Measurements from ENCODE around the gene DNAH10. TPM values are rescaled to one million over a fixed set of nuclear protein-coding genes. Genes with fewer than 3 reads are reported as not detected.

DNAH10 gene
- total and polyA plus RNA-seq, 10 of the 15 experiments (the other 5 are each of a cell fraction or from before 2014, with no cell fraction given) = 0.01 to 0.32 (median 0.06) TPM

DNA sequence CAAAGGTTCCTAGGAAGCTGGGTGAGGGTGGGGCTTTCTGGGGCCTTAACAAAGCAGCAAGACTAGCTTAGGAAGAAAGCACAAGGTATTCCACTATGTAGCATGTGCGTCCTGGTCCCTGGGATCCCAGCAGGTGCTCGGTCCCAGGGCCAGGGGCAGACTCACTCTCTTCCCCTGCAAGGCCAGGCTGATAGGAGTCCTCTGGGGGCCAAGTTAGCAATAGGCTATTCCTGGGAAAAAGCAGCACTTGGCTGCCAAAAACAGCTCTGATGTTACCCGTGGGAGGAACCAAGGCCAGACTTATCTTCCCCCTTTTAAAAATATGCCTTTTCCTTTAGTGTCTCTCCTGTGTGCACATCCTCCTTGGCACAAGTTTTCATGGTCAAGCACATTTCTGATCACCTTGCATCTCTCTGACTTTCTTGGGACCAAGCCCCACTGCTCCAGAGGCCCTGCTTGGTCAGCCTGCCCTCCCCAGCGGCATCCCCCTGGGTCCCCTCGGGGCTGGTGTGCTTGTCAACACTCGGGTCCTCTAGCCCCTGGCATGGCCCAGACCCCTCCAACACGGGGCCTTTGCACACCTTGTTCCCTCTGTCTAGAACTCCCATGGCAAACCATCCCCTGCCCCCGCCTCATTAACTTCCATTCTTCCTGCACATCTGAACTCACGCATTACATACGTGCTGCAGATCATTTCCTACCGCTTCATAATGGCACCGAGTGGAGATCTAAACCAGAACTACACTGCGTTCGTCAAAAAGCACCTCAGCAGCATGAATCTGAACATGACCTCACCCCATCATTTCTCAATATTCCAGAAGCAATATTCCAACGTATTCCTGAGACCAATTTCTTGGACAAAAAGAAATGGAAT lies 188.6 kb downstream of the DNAH10 start:
- POLR2A ChIA-PET = no interaction called here
- no peaks in the 10 kb centered on the region for H4K20me1 ChIP-seq (ENCODE audit: control insufficient read depth, insufficient read depth)
- SMC1A ChIA-PET (ENCODE audit: uncharacterized antibody, unreplicated experiment) = no interaction called here
- TF ChIP-seq NFIC (IDR thresholded peaks at IDR 0.05; ENCODE audit: low read depth, low read length) (no peak), MEF2B (IDR thresholded peaks at IDR 0.05; ENCODE audit: partially characterized antibody, poor library complexity, severe bottlenecking) (no peak), ZBTB33 (IDR thresholded peaks at IDR 0.05) (no peak), SUZ12 (IDR thresholded peaks at IDR 0.05; ENCODE audit: unreplicated experiment) (no peak), PRDM15 (CRISPR knock-in tag; IDR thresholded peaks at IDR 0.05) (no peak), FOS (IDR thresholded peaks at IDR 0.05; ENCODE audit: borderline replicate concordance, extremely low read depth, insufficient read length) (no peak), FOXM1 (IDR thresholded peaks at IDR 0.05; ENCODE audit: low read depth, low read length) (no peak), NFXL1 (IDR thresholded peaks at IDR 0.05; ENCODE audit: borderline replicate concordance) (no peak), POU2F2 (IDR thresholded peaks at IDR 0.05; ENCODE audit: borderline replicate concordance, low read depth, low read length) (no peak)
- TF ChIP-seq, protein P1, sequence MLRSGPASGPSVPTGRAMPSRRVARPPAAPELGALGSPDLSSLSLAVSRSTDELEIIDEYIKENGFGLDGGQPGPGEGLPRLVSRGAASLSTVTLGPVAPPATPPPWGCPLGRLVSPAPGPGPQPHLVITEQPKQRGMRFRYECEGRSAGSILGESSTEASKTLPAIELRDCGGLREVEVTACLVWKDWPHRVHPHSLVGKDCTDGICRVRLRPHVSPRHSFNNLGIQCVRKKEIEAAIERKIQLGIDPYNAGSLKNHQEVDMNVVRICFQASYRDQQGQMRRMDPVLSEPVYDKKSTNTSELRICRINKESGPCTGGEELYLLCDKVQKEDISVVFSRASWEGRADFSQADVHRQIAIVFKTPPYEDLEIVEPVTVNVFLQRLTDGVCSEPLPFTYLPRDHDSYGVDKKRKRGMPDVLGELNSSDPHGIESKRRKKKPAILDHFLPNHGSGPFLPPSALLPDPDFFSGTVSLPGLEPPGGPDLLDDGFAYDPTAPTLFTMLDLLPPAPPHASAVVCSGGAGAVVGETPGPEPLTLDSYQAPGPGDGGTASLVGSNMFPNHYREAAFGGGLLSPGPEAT (IDR thresholded peaks at IDR 0.05; ENCODE audit: low read depth) = no peak
- TF ChIP-seq, protein P2, sequence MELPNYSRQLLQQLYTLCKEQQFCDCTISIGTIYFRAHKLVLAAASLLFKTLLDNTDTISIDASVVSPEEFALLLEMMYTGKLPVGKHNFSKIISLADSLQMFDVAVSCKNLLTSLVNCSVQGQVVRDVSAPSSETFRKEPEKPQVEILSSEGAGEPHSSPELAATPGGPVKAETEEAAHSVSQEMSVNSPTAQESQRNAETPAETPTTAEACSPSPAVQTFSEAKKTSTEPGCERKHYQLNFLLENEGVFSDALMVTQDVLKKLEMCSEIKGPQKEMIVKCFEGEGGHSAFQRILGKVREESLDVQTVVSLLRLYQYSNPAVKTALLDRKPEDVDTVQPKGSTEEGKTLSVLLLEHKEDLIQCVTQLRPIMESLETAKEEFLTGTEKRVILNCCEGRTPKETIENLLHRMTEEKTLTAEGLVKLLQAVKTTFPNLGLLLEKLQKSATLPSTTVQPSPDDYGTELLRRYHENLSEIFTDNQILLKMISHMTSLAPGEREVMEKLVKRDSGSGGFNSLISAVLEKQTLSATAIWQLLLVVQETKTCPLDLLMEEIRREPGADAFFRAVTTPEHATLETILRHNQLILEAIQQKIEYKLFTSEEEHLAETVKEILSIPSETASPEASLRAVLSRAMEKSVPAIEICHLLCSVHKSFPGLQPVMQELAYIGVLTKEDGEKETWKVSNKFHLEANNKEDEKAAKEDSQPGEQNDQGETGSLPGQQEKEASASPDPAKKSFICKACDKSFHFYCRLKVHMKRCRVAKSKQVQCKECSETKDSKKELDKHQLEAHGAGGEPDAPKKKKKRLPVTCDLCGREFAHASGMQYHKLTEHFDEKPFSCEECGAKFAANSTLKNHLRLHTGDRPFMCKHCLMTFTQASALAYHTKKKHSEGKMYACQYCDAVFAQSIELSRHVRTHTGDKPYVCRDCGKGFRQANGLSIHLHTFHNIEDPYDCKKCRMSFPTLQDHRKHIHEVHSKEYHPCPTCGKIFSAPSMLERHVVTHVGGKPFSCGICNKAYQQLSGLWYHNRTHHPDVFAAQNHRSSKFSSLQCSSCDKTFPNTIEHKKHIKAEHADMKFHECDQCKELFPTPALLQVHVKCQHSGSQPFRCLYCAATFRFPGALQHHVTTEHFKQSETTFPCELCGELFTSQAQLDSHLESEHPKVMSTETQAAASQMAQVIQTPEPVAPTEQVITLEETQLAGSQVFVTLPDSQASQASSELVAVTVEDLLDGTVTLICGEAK (IDR thresholded peaks at IDR 0.05; ENCODE audit: borderline replicate concordance) = no peak

More for the DNA sequence above, 188.6 kb downstream of the DNAH10 start:
- ATAC-seq (no peak), DNase-seq (ENCODE audit: low read depth, low spot score) (no peak), FAIRE-seq (no peak)
- in situ Hi-C loops (cut with MboI) = no loop called here
- no peaks in the 10 kb centered on the region for H3K36me3 ChIP-seq (ENCODE audit: control insufficient read depth in 2 of 2, insufficient read depth in 2 of 2, low read length in 1 of 2)
- BruUV-seq (replicated peaks) = no TSS peak
- CTCF ChIA-PET = no interaction called here
- H3K27ac ChIP-seq (ENCODE audit: control insufficient read depth, insufficient read depth) = no peak overlapping the region
- H3K9ac ChIP-seq (ENCODE audit: control insufficient read depth, insufficient read depth, low read length) = no peak overlapping the region
- no peaks in the 10 kb centered on the region for H3K79me2 ChIP-seq (ENCODE audit: control insufficient read depth, insufficient read depth, low read length)
- H3K9me3 ChIP-seq (replicated peaks; ENCODE audit: control insufficient read depth, insufficient read depth, low read length) = no peaks in the 10 kb centered on the region
- intact Hi-C loops (cut with micrococcal nuclease; ENCODE audit: unreplicated experiment) = no loop called here
- no peak overlapping the region for H3K4me2 ChIP-seq (ENCODE audit: control insufficient read depth, insufficient read depth)
- H3K4me3 ChIP-seq = no peak overlapping the region
- RAD21 ChIA-PET (ENCODE audit: unreplicated experiment) = no interaction called here
- WGBS (ENCODE audit: insufficient coverage, insufficient replicate concordance, low lambda C conversion rate, missing lambda C conversion rate) = 54% methylated on average over 15 of the region's 15 CpGs
- no peaks in the 10 kb centered on the region; a peak in 1 of 4 replicates for H3K27me3 ChIP-seq (replicated peaks in 1 of 2; ENCODE audit: control insufficient read depth in 2 of 2, insufficient read depth in 2 of 2, low read length in 1 of 2)
- H2AFZ ChIP-seq (ENCODE audit: control insufficient read depth, low read depth, low read length) = no peak overlapping the region
- no peaks in the 10 kb centered on the region for H3K4me1 ChIP-seq (ENCODE audit: control insufficient read depth, insufficient read depth, low read length)
